IPS DF 4.7 (cell line): ENCODE results near the gene PDE4B.

Experiments used
- DNase-seq: peaks from one replicate; pipeline ENCODE4 v3.0.0-alpha.2; 2013; ENCODE audit warnings: low spot score; ENCODE audit errors: extremely low read depth

Gene PDE4B

DNA sequence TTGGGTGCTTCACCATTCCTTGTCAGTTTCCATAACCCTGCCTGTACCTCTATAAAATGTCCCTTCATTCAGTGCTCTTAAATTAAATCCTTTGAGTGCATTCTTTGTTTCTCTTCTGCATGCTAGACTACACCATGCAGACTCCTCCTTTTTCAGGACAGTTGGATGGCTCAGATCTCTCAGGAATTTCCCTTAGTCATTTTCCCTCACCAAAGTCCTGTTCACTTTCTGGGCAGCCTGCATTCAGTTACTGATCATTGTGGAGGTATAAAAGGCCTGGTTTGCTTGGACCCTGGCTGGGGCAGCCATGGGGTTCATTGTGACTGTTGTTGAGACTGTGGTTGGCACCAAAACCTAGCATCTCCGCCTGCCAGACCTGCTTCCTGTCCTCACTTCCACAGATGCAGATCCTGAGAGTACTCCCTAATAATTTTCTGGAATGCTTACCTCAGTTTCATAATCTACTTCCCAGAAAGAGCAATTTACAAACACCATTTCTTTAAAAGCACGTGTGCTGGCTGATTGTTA is 88.4 kb downstream of the PDE4B start:
- no peak for DNase-seq

- no peak for DNase-seq
These were observed 89.4 kb downstream of the PDE4B start for GRCh38 chr1:65882076-65882475.

GRCh38 chr1:65889441-65889840 is 96.7 kb downstream of the PDE4B start:
- no peak for DNase-seq

- no peak for DNase-seq
These were observed 97.6 kb downstream of the PDE4B start for GRCh38 chr1:65890201-65890843.

DNA sequence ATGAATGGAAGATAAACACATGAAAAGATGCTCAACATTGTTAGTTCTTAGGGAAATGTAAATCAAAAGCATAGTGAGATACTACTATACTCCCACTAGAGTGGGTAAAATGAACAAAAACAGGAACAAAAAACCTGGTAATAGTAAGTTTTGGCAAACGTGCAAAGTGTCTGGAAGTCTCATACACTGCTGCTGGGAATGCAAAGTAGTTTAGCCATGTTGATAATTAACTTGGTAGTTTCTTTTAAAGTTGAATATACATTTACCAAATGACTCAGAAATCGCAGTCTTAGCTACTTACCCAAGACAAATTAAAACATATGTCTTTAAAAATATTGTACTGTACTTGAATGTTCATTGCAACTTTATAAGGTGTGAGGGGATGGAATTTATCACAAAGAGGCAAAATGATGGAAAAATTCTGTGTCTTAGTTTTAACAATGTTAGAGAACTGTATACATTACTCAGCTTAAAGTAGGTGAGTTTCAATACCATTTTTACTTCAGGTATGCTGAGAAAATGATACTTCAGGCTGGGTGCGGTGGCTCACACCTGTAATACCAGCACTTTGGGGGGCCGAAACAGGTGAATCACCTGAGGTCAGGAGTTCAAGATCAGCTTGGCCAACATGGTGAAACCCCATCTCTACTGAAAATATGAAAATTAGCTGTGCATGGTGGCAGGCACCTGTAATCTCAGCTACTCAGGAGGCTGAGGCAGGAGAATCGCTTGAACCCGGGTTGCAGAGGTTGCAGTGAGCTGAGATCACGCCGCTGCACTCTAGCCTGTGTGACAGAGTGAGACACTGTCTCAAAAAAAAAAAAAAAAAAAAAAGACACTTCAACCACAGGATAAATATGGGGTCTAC is 102.3 kb downstream of the PDE4B start:
- no peak for DNase-seq

- DNase-seq: no peak
These were observed 104.0 kb downstream of the PDE4B start for GRCh38 chr1:65896721-65897120.

- no peak for DNase-seq
These were observed 104.8 kb downstream of the PDE4B start for GRCh38 chr1:65897485-65897884.

GRCh38 chr1:65904681-65905083 is 112.0 kb downstream of the PDE4B start:
- no peak for DNase-seq

- no peak for DNase-seq
These were observed 117.7 kb downstream of the PDE4B start for GRCh38 chr1:65910432-65910831.

- DNase-seq: no peak
These were observed 119.0 kb downstream of the PDE4B start for GRCh38 chr1:65911679-65912078.

DNA sequence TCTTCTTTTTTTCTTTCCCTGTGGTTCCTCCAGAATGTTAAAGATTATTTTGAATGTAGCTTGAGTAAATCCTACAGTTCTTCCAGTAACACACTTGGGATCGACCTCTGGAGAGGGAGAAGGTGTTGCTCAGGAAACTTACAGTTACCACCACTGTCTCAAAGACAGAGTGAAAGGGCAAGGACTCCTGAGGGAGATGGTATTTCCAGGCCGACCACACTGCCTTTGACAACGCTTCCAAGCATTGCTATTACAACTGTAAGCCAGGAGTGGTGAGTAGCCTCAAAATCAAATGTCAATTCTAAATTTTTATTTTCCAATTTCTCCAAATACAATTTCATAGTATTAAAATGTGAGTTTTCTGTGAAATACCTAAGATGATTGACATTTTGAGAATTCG is 125.9 kb downstream of the PDE4B start:
- DNase-seq: no peak

DNA sequence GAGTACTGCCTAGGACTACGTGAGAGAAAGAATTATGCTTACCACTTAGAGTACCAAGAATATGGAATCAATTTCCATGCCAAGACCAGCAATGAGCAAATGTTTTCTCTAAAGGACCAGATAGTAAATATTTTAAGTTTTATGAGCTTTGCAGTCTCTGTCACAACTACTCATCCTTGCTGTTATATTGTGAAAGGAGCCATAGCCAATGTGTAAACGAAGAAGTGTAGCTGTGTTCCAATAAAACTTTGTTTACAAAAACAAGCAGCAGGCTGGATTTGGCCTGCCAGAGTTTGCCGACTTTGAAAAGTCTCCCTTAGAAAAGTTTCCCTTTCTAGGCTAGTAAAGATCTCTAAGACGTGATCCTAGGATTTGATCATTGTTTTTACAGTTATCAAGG is 128.8 kb downstream of the PDE4B start:
- DNase-seq: no peak

- no peak for DNase-seq
These were observed 131.8 kb downstream of the PDE4B start for GRCh38 chr1:65924471-65924870.

- no peak for DNase-seq
These were observed 145.8 kb downstream of the PDE4B start for GRCh38 chr1:65938506-65938905.

DNA sequence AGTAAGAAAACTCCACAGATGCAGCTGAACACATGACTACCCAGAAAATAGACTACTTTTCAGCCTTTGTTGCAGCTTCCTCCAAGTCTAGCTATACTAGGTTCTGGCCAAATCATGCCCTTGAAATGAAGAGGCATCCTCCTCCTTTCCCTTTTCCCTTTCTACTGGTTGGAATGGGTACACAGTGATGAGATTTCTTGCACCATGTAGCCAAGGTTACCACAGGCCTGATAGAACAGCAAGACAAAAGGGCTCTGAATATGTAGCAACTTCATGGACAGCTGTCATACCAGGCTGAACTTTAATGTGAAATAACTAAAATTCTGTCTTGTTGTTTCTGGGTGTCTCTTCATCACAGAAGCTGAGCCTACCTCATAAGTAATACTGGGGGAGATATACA is 146.5 kb downstream of the PDE4B start:
- DNase-seq: no peak

DNA sequence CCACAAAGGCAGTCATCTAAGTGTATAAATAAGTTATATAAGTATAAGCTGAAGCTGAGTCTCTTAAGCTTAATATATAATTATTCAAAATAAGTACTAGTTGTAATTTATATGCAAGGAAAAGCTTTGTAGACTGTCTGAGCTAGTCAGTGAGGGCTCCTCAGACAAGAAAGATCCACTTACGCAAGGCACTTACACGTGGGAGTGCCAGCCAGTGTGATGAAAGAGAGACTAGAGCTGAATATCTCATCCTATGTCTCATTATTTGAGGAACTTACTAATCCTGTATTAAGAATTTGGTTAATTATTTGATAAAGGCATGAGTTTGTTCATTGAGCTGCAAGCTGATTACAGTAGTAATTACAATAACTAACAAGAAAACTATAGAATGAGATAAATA is 146.9 kb downstream of the PDE4B start:
- no peak for DNase-seq

GRCh38 chr1:65940126-65940525 is 147.4 kb downstream of the PDE4B start:
- no peak for DNase-seq

GRCh38 chr1:65942476-65942875 is 149.8 kb downstream of the PDE4B start:
- no peak for DNase-seq

DNA sequence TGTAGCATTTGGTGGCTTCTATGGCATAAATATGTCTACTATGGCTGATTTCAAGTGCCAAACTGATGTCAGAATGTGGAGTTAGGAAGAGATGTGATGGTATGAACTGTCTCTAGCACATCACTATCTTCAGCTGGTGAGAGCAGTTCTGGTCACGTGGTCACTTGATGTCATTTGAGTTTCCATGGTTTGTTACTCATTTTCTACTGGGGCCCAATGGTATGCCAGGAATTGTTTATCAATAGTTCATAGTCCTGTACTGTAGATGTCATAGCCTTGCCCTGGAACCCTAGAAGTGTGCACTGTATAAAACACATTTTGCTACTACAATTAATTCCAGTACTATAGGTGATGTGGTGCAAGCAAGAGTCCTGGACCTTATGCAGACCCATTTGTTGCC is 153.7 kb downstream of the PDE4B start:
- DNase-seq: no peak

GRCh38 chr1:65946960-65947359 is 154.3 kb downstream of the PDE4B start:
- no peak for DNase-seq

- no peak for DNase-seq
These were observed 156.0 kb downstream of the PDE4B start for GRCh38 chr1:65948609-65949229.

DNA sequence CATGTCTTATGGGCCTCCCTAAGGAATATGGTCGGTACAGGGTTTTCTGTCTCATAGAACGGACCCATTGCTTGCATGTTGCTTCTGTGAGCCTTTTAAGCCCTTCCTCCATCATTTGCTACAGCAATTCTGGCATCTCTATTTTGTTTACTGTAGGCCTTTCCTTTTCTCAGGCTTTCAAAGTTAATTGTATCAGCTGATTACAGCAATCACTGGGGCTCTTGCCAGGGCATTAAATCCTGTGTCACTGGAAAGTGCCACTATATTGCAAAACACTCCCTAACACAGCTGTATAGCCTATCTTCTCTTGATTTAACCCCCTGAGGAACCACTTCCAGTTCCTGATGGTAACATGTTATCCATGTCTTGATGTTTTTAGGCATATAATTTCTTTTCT is 156.5 kb downstream of the PDE4B start:
- DNase-seq: no peak
